Measurements from ENCODE around the gene TBC1D22A. TPM values are rescaled to one million over a fixed set of nuclear protein-coding genes. Genes with fewer than 3 reads are reported as not detected.

The TBC1D22A gene
- total and polyA plus RNA-seq, 2 donors (not counting 3 experiments of a cell fraction or from before 2014, with no cell fraction given): 26.1 to 32.4 TPM

GRCh38 chr22:46807458-46807857 lies 45.0 kb downstream of the TBC1D22A start:
- CTCF ChIA-PET: interaction anchor here (3.1 kb wide), 1 partner anchor 9 kb away, joined by 18 read pairs; no protein-coding TSS in a partner anchor
- dilution Hi-C loops (cut with MboI; ENCODE audit: extremely low pct_ligation_motif_present, low sequenced_read_pairs): no loop called here
- no peak for FAIRE-seq

More at GRCh38 chr22:46807458-46807857, 45.0 kb downstream of the TBC1D22A start:
- Histone ChIP-seq H3K27ac (ENCODE audit: insufficient read depth, low read depth, low read length) (no peak overlapping the region), H3K27me3 (ENCODE audit: control insufficient read depth in 2 of 2, insufficient read depth in 2 of 2, low read length in 2 of 2) (no peaks in the 10 kb centered on the region), H3K79me2 (ENCODE audit: control insufficient read depth, insufficient read depth, low read length) (peaks cover 8% of the 10 kb centered on the region), H2AFZ (ENCODE audit: low read depth, low read length) (no peak overlapping the region), H3K9me1 (replicated peaks; ENCODE audit: control insufficient read depth, extremely low read depth, insufficient read depth, low read length) (no peaks in the 10 kb centered on the region), H3K4me3 (replicated peaks in 1 of 3; ENCODE audit: insufficient read depth in 1 of 3, low read depth in 1 of 3, low read length in 3 of 3) (no peak overlapping the region), H3K4me1 (ENCODE audit: control insufficient read depth, extremely low read depth, insufficient read depth, low read length) (peaks cover 2% of the 10 kb centered on the region), H3K4me2 (ENCODE audit: insufficient read depth, low read length) (no peak overlapping the region), H3K36me3 (ENCODE audit: control insufficient read depth in 2 of 2, extremely low read depth in 1 of 2, insufficient read depth in 2 of 2, low read length in 2 of 2) (no peaks in the 10 kb centered on the region), H3K9ac (replicated peaks; ENCODE audit: extremely low read depth, insufficient read depth, low read length) (no peak overlapping the region), H4K20me1 (replicated peaks; ENCODE audit: control insufficient read depth, extremely low read depth, insufficient read depth, low read length) (no peaks in the 10 kb centered on the region), H3K9me3 (replicated peaks; ENCODE audit: control insufficient read depth, insufficient read depth, low read length) (no peaks in the 10 kb centered on the region)
- POLR2A ChIA-PET: no interaction called here
- TF ChIP-seq EZH2 (IDR thresholded peaks at IDR 0.05; ENCODE audit: borderline replicate concordance, low read depth, low read length, severe bottlenecking) (no peak), POLR2AphosphoS5 (IDR thresholded peaks at IDR 0.05; ENCODE audit: insufficient read depth, low read depth, low read length) (no peak), POLR2A (IDR thresholded peaks at IDR 0.05; ENCODE audit: low read depth, low read length) (no peak), FOS (IDR thresholded peaks at IDR 0.05; ENCODE audit: borderline replicate concordance, insufficient read depth, low read length) (no peak), GATA2 (IDR thresholded peaks at IDR 0.05; ENCODE audit: insufficient read depth, insufficient read length, low read depth, low read length) (no peak), CTCF (IDR thresholded peaks at IDR 0.05; ENCODE audit: extremely low read depth in 1 of 2, insufficient read depth in 1 of 2, low read depth in 1 of 2, low read length in 2 of 2) (no peak), JUN (IDR thresholded peaks at IDR 0.05; ENCODE audit: borderline replicate concordance, insufficient read depth, insufficient read length, low read depth) (no peak), MYC (IDR thresholded peaks at IDR 0.05; ENCODE audit: low read depth, low read length) (no peak), MAX (IDR thresholded peaks at IDR 0.05; ENCODE audit: insufficient read depth, insufficient read length) (no peak)
- no TSS peak for BruUV-seq (replicated peaks)
- intact Hi-C loops (cut with micrococcal nuclease): no loop called here
- no peak for DNase-seq (ENCODE audit: low read depth, low spot score)
